Nephron (organoid): ENCODE data around the gene ADAMTSL3.

Experiments used
- H3K27ac Mint-ChIP-seq, 3 experiments: 2 replicates each; pipeline ENCODE4 v1.8.0; 2020; ENCODE audit warnings: mixed read lengths in 3 of 3, mild to moderate bottlenecking in 2 of 3, moderate library complexity in 1 of 3
- H3K27me3 Mint-ChIP-seq: 2 replicates; pipeline ENCODE4 v1.8.0; 2021; ENCODE audit warnings: low read depth, mild to moderate bottlenecking, moderate library complexity, mixed read lengths
- H3K36me3 Mint-ChIP-seq: 2 replicates; pipeline ENCODE4 v1.8.0; 2020; ENCODE audit warnings: low read depth, mixed read lengths
- H3K4me1 Mint-ChIP-seq: 2 replicates; pipeline ENCODE4 v1.8.0; 2020; ENCODE audit warnings: mixed read lengths
- H3K4me3 Mint-ChIP-seq, 3 experiments: 2 replicates each; pipeline ENCODE4 v1.8.0; 2020; ENCODE audit warnings: mild to moderate bottlenecking in 3 of 3, mixed read lengths in 3 of 3, moderate library complexity in 2 of 3
- H3K9me3 Mint-ChIP-seq: 2 replicates; pipeline ENCODE4 v1.8.0; 2020; ENCODE audit warnings: mixed read lengths
- TF ChIP-seq, protein P1 (sequence below), 3 experiments: fragments of 200-600 bp; sonication (generic); IDR thresholded peaks; one replicate each; pipeline ENCODE4 v1.5.0; 2021; ENCODE audit warnings: antibody characterized with exemption in 3 of 3; ENCODE audit not compliant: unreplicated experiment in 3 of 3

Gene ADAMTSL3

DNA sequence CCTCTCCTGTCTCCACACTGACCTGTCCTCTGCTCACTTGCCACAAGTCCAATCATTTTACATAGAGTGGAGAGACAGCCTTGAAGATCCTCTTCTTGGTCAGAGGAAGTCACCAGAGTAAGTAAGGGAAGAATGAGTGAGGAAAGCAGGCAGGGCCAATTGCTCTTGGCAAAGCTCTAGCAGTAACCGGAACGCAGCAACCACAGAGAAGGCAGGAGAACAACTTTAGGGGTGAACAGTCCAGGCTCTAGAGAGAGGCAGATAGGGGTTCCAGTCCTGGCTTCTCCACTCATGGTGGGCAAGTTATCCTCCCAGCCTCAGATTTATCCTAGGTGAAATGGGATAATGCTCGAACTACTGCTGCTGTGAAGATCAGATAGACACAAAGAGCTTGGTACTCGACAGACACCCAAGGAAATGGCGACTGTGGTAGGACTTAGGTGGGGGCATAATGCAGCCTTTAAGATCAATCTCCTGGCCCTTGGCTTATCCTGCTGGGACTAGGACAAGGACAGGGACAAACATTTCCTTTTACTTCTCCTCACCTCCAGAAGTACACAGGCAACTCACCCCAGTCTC, 1.2 kb upstream of the ADAMTSL3 start:
- H3K9me3 Mint-ChIP-seq: peaks cover 2% of the 10 kb centered on the region
- peaks cover 82% of the 10 kb centered on the region for H3K27me3 Mint-ChIP-seq
- peaks cover 3% of the 10 kb centered on the region for H3K36me3 Mint-ChIP-seq
- H3K4me3 Mint-ChIP-seq: peak overlapping the region; percentile 68 to 73 (median 70)
- TF ChIP-seq, protein P1, sequence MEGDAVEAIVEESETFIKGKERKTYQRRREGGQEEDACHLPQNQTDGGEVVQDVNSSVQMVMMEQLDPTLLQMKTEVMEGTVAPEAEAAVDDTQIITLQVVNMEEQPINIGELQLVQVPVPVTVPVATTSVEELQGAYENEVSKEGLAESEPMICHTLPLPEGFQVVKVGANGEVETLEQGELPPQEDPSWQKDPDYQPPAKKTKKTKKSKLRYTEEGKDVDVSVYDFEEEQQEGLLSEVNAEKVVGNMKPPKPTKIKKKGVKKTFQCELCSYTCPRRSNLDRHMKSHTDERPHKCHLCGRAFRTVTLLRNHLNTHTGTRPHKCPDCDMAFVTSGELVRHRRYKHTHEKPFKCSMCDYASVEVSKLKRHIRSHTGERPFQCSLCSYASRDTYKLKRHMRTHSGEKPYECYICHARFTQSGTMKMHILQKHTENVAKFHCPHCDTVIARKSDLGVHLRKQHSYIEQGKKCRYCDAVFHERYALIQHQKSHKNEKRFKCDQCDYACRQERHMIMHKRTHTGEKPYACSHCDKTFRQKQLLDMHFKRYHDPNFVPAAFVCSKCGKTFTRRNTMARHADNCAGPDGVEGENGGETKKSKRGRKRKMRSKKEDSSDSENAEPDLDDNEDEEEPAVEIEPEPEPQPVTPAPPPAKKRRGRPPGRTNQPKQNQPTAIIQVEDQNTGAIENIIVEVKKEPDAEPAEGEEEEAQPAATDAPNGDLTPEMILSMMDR (IDR thresholded peaks at IDR 0.05; ENCODE audit: unreplicated experiment in 3 of 3): no peak
- H3K4me1 Mint-ChIP-seq: peaks cover 5% of the 10 kb centered on the region
- no peak overlapping the region for H3K27ac Mint-ChIP-seq

DNA sequence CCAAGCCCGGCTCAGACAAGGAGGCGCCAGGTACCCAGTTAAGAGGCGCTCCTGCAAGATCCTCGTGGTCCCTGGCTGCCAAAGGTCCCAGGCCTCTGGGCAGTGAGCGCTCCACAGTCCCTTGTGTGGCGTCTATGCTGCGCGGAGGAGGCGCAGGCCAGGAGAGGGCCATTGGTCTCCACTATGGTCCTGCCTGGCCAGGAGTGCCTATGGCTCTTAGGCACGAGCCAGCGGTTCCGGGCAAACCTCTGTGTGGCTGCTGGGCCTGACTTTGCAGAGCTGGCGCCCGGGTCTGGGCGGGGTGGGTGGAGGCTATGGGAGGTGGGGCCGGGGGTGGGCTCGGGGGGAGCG, 660 bp upstream of the ADAMTSL3 start:
- H3K36me3 Mint-ChIP-seq: peaks cover 3% of the 10 kb centered on the region
- H3K9me3 Mint-ChIP-seq: peaks cover 2% of the 10 kb centered on the region
- peaks cover 87% of the 10 kb centered on the region for H3K27me3 Mint-ChIP-seq
- H3K27ac Mint-ChIP-seq: no peak overlapping the region
- H3K4me1 Mint-ChIP-seq: peaks cover 5% of the 10 kb centered on the region
- peak overlapping the region in 2 of 3 experiments; percentile 68 to 73 for H3K4me3 Mint-ChIP-seq
- TF ChIP-seq, protein P1 (IDR thresholded peaks at IDR 0.05; ENCODE audit: unreplicated experiment in 3 of 3): no peak

DNA sequence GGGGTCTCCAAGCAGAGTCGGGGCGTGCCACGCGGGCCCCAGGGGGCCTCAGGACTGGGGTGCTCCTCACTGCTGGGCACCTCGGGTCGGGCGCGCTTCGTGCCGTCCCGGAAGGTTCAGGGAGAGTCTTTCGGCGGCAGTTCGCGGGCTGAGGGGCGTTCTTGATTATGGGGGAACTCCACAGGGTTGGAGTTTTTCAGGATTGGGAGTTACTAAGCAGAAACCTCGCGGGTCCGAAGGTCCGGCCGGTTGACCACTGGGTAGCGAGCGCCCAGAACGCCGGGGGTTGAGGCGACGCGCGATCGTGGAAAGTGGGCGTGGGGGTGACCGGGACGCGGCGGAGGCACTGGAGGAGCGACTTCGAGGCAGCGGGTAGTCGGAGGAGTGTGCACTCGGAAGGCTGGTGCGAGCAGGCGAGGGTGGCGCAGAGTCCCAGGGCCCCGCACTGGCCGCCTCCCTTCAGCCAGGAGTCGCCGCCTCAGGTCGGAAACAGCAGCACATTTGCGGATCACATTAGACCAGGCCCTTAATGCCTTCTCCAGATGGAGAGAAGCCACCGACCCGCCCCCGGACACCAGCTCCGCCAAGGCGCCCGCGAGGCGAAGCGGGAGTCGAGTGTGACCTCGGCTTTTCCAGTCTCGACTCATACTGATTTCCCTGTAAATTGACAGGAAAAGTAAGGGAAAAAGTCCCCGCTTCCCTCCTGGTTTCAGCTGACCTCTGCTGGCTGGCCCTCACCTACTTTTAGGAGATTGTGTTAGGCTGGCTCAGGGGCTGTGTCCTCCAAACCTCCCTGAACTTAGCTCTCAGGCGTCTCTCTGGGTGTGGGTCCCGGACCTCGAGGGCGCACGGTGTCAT, 685 bp downstream of the ADAMTSL3 start:
- Mint-ChIP-seq H3K36me3 (peaks cover 3% of the 10 kb centered on the region), H3K4me3 (peak overlapping the region; percentile 68 to 74 (median 71)), H3K4me1 (peaks cover 5% of the 10 kb centered on the region), H3K27me3 (peaks cover 89% of the 10 kb centered on the region), H3K27ac (no peak overlapping the region), H3K9me3 (peaks cover 6% of the 10 kb centered on the region)
- TF ChIP-seq, protein P1 (IDR thresholded peaks at IDR 0.05; ENCODE audit: unreplicated experiment in 3 of 3): no peak

DNA sequence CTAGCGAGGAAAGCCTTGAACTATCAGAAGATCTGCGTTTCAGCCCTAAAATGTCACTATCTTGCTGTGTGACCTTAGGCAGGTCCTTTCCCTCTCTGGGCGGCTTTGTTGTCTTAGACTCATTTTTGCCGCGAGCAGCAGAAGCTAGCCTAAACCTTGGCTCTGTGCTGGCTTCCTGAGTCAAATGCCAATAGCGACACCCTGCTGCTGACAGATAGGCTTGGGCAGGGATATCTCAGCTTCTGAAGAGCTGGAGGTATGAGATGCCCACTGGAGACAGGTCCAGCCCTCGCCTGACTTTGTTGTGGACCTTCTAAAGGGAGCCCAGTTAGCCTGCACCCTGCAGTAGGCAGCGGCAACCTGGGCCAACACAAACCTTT, 1.3 kb downstream of the ADAMTSL3 start:
- Mint-ChIP-seq H3K9me3 (peaks cover 8% of the 10 kb centered on the region), H3K4me1 (peaks cover 5% of the 10 kb centered on the region), H3K4me3 (peak overlapping the region; percentile 68 to 74 (median 71)), H3K36me3 (peaks cover 3% of the 10 kb centered on the region), H3K27ac (no peak overlapping the region), H3K27me3 (peaks cover 83% of the 10 kb centered on the region)
- TF ChIP-seq, protein P1 (IDR thresholded peaks at IDR 0.05; ENCODE audit: unreplicated experiment in 3 of 3): no peak

DNA sequence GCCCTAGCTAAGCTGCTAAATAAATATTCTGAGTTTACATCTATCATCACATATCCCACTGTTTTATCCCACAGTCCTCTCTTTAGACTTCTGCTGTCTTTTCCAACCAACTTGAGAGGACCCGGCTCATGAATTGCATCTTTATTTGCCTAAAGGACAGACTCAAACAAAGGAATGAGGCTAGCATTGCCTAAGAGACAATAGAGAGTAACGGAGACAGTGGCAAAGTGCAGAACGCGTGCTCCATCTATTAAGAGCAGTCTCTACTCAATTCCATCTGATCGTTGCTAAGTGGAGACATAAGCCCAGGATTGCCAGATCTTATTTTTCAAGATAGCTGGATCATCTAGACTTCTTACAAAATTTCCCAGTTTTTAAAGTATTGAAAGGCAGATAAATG, 2.3 kb downstream of the ADAMTSL3 start:
- peaks cover 5% of the 10 kb centered on the region for H3K4me1 Mint-ChIP-seq
- H3K9me3 Mint-ChIP-seq: peaks cover 9% of the 10 kb centered on the region
- peaks cover 3% of the 10 kb centered on the region for H3K36me3 Mint-ChIP-seq
- H3K4me3 Mint-ChIP-seq: peak overlapping the region in 1 of 3 experiments; percentile 2
- H3K27ac Mint-ChIP-seq: no peak overlapping the region
- TF ChIP-seq, protein P1 (IDR thresholded peaks at IDR 0.05; ENCODE audit: unreplicated experiment in 3 of 3): no peak
- peaks cover 75% of the 10 kb centered on the region for H3K27me3 Mint-ChIP-seq
